ENCODE measurements around the gene OSBP2. TPM values are rescaled to one million over a fixed set of nuclear protein-coding genes. Genes with fewer than 3 reads are reported as not detected.

The OSBP2 gene
- total RNA-seq, 2 donors from 2014 or later, result 2.9 to 5.1 TPM

DNA sequence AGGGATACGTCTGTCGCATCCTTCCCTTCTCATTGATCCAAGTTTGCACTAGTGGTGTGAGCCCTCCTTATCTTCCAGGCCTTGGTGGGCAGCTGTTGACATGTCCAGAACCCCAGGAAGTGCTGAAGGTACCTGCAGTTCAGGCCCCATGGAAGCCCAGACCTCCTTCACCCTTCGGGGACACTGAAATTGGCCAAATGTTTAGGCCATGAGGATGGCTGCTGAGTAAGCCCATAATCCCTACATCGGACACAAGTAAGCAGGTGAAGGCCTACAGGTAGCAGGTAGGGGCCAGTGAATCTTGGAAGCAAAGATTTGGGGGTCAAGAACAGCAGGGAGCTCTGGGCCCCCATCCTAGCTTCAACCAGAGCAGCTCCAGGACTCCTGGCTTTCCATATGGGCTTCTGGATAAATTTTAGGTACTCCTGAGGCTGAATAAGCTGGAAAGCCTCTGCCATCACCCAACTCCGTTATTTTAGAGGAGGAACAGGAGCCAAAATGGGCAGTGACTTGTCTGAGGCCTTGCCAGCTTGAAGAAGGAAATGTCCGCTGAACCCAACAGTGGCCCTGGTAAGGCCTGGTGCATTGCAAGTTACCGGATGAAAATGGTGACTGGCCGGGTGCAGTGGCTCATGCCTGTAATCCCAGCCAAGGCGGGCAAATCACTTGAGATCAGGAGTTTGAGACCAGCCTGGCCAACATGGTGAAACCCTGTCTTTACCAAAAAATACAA, 228.7 kb downstream of the OSBP2 start:
- DNase-seq (no peak), ATAC-seq (no peak)
- intact Hi-C loops (cut with DNase I, micrococcal nuclease), result no loop called here

- intact Hi-C loops (cut with DNase I, micrococcal nuclease), result no loop called here
- DNase-seq, result no peak
- no peak for ATAC-seq
Observed at GRCh38 chr22:30925667-30926066, 231.0 kb downstream of the OSBP2 start.

DNA sequence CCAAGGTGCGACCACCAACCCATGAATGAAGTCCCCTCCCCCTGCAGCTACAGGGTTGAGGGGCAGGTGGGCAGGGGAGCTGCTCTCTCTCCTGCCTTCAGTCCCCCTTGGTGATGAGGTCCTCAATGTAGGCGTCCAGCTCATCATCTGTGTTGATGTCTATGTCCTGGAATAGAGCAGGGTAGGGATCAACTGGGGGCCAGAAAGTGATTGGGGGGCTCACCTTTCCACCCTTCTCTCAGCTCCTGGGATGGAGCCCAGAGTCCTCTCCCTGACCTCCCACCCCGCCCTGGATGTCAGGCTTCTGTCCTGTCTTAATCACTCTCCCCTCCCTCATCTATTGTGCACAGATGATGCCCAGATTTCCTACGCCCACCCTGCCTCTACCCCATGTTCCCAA, 232.0 kb downstream of the OSBP2 start:
- DNase-seq (no peak), ATAC-seq (no peak)
- intact Hi-C loops (cut with DNase I, micrococcal nuclease), result no loop called here

DNA sequence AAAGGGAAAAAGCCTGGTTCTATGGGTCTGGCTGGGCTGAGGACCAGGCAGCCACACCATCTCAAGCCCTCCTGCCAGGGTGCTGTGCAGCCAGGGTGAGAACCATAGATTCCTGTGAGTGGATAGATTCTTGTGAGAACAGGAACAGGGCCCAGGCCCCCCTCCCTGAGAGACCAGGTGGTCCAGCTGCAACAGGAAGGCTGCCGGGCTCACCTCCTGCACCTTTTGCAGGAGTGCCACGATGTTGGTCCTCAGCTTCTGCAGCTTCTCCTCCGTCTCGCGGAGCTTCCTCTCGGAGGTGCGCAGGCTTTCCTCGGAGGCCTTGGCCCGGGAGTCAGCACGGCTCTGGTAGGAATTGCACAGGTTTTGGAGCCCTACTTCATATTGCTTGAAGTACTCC, 233.1 kb downstream of the OSBP2 start:
- intact Hi-C loops (cut with DNase I, micrococcal nuclease), result no loop called here
- ATAC-seq (no peak), DNase-seq (no peak)

- DNase-seq (no peak), ATAC-seq (no peak)
- intact Hi-C loops (cut with DNase I, micrococcal nuclease), result no loop called here
Observed at GRCh38 chr22:30928401-30928800, 233.7 kb downstream of the OSBP2 start.

DNA sequence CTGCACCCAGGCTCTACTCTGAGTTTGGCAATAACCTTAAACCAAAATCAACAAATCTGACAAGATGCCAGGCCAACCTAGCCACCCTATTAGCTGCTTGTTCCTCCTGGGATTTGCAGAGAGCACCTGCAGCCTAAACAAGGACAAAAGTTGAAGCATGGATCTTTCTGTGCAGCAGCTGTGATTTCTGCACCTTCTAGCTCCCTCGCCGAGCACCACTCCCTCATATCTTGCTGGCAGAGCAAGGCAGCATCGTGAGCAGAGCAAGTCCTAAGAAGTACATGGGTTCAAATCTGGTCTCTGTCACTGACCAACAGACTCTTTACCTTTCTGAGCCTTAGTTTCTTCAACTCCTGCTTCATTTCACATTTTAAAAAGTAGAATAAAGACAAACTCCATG, 235.6 kb downstream of the OSBP2 start:
- intact Hi-C loops (cut with DNase I, micrococcal nuclease), result no loop called here
- no peak for DNase-seq
- no peak for ATAC-seq

- no peak for ATAC-seq
- DNase-seq, result no peak
- intact Hi-C loops (cut with DNase I, micrococcal nuclease), result no loop called here
Observed at GRCh38 chr22:30931541-30932300, 237.0 kb downstream of the OSBP2 start.

GRCh38 chr22:30932661-30933060, 238.0 kb downstream of the OSBP2 start:
- DNase-seq, result no peak
- intact Hi-C loops (cut with DNase I, micrococcal nuclease), result no loop called here
- no peak for ATAC-seq

DNA sequence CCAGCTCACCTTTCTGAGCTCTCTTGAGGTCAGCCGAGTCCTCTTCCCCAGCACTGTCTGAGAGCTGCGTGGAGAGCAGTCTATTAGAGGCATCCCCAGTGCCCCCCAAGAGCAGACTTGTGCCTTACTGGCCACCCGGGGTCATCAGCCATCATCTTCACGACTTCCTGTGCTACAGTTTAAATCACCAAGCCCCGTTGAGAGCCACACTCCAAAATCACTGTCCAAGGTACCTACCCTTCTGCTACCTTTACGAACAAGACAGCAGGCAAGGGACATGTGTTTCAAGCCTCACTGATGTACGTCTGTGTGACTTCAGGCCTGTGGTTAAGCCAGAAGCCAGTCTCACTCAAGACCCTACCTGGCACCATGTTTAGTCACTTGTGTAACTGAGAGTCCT, 238.8 kb downstream of the OSBP2 start:
- intact Hi-C loops (cut with DNase I, micrococcal nuclease), result no loop called here
- no peak for DNase-seq
- ATAC-seq, result no peak

- intact Hi-C loops (cut with DNase I, micrococcal nuclease), result no loop called here
- ATAC-seq, result no peak
- no peak for DNase-seq
Observed at GRCh38 chr22:30934053-30934452, 239.4 kb downstream of the OSBP2 start.

DNA sequence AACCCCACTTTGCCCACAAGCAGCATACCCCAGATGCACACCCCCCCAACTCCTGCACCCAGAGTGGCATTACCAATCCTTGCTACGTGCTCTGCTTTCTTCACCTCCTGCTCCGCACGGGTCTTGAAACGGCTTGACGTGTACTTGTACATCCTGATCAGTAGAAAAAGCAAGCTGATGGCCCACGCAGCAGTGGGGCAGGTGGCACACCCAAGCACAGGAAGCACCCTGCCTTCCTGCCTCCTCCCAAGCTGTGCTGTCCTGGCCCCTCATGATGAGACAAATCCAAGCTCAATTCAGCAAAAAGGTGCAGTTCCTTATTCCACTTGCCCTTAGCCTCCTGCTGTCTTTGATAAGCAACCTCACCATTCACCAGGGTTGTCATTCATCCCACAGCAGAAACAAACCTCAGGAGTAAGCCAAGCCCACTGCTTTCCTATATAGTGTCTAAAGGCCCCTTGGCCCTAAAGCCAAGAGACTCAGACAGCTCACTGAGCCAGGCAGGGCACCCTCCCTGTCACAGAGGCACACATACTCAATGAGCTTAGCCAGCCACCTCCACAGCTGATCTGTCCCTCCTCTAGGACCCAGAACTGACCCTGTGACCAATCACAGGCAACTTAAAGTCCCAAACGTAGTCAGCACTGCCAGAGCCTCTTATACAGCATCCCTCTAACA, 246.2 kb downstream of the OSBP2 start:
- ATAC-seq (no peak), DNase-seq (no peak)
- intact Hi-C loops (cut with DNase I, micrococcal nuclease), result loop anchor here (10.0 kb wide), 2 partner anchors 154 to 204 kb away; partner anchors contain the start of gene PLA2G3 (in 1 of the 2)

DNA sequence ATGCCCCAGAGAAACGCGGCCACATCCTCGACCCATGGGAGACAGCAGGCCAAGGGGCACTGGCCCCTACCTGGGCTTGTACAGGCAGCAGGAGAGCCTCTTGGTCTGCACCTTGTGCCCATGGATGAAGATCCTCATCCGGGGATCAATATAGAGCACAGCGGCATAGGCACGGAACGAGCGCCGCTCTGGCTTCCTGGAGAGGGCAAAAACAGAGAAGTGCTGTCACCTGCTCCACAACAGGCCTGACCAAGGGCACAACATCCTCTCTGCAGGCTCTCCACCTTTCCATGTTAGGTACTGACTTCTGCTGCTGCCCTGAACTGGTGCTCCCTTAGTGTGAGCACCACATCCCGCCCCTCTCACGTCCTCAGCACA, 246.7 kb downstream of the OSBP2 start:
- ATAC-seq (no peak), DNase-seq (no peak)
- intact Hi-C loops (cut with DNase I, micrococcal nuclease), result loop anchor here (10.0 kb wide), 2 partner anchors 153 to 203 kb away; partner anchors contain the start of gene PLA2G3 (in 1 of the 2)

GRCh38 chr22:30943368-30943767, 248.7 kb downstream of the OSBP2 start:
- ATAC-seq (no peak), DNase-seq (no peak)
- intact Hi-C loops (cut with DNase I, micrococcal nuclease), result loop anchor here (10.0 kb wide), 2 partner anchors 151 to 201 kb away; partner anchors contain the start of gene PLA2G3 (in 1 of the 2)

GRCh38 chr22:30944986-30945385, 250.3 kb downstream of the OSBP2 start:
- DNase-seq (no peak), ATAC-seq (no peak)
- intact Hi-C loops (cut with DNase I, micrococcal nuclease), result loop anchor here (5.0 to 10.0 kb wide), 3 partner anchors 137 to 200 kb away; partner anchors contain the start of genes PLA2G3 (in 1 of the 2) and SMTN (in 1 of the 2)

- intact Hi-C loops (cut with DNase I, micrococcal nuclease), result loop anchor here (5.0 to 10.0 kb wide), 3 partner anchors 137 to 199 kb away; partner anchors contain the start of genes PLA2G3 (in 1 of the 2) and SMTN (in 1 of the 2)
- ATAC-seq (no peak), DNase-seq (no peak)
Observed at GRCh38 chr22:30945653-30946052, 251.0 kb downstream of the OSBP2 start.

DNA sequence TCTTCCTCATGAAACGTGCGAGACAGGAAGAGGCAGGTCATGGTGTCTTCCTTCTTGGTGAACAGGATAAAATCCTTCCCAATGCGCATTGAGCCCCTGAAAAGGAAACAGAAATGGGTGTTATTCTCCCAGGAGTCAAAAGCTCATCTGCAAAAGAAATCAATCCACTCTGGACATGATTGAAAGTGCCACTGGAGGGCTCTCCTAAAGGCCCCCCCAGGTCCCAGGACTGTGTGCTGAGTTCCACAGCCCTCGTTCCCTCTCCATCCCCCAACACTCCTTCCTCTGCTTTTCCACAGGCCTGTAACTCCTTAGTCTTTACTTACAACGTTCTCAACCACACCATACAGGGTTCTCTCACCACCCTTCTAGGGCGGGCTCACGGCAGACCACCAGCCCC, 251.7 kb downstream of the OSBP2 start:
- intact Hi-C loops (cut with DNase I, micrococcal nuclease), result loop anchor here (5.0 to 10.0 kb wide), 3 partner anchors 136 to 198 kb away; partner anchors contain the start of genes PLA2G3 (in 1 of the 2) and SMTN (in 1 of the 2)
- DNase-seq (no peak), ATAC-seq (no peak)

DNA sequence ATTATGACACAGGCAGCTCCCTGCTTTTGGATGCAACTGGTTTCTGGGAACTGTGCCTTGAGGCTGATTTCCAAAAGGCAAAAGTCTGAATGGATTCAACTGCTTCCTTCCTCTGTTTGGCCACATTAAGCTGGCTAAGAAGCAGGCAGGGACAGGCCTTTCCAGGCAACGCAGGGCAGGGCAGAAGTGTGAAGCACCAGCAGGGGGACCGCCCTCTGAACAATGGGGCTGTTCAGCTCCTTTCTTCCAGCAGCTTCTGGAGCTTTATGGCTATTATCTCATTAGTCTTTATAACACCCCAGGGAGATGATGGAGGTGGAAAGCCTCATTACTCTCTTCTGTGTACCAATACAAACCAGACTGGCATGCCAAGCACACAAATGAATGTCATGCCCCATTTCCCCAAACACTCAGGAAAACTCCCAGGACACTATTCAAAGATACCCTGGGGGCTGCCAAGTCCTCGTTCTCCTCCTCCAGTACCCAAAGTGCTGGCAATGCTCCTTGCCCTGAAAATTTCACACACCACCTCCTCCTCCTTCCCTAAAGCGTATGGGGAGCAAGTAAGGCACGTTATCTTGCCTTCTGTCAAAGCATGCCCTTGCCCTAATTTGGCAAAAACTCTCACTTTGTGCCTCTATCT, 252.6 kb downstream of the OSBP2 start:
- intact Hi-C loops (cut with DNase I, micrococcal nuclease), result loop anchor here (5.0 to 10.0 kb wide), 3 partner anchors 135 to 198 kb away; partner anchors contain the start of genes PLA2G3 (in 1 of the 2) and SMTN (in 1 of the 2)
- ATAC-seq (peak; percentile 81), DNase-seq (peak in 1 of 2 donors; percentile 42)

DNA sequence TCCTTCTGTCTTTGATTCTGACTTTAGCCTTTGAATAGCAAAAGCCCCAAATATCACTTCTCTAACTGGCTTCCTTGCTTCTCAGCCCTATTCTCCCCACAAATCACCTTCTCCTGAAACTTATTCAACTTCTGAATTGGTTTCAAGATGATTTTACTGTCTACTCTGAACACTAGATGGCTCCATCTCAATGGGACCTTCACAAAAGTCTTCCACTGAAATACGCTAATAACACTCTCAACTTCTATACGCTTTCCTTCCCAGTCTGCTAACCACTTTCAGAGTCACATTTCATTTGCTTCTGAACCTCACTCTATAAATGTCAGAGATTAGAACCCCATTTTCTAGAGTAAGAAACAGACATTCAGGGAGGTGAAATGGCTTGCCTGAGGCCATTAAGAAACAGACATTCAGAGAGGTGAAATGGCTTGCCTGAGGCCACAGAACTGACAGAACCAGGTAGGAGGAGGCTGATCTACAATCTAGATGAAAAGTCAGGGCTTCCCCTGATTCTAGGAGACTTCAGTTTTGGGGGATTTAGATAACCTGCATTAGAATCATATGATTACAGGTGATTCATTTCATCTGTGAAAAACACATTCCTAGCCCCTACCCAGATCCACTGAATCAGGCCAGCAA, 253.3 kb downstream of the OSBP2 start:
- intact Hi-C loops (cut with DNase I, micrococcal nuclease), result loop anchor here (5.0 to 10.0 kb wide), 3 partner anchors 134 to 197 kb away; partner anchors contain the start of genes PLA2G3 (in 1 of the 2) and SMTN (in 1 of the 2)
- ATAC-seq (peak; percentile 80), DNase-seq (no peak)

Data from left colon (tissue), 2 donors.